ENCODE results near the gene SLC22A3. TPM values are rescaled to one million over a fixed set of nuclear protein-coding genes. Genes with fewer than 3 reads are reported as not detected.

Gene SLC22A3
- total and polyA plus RNA-seq, 2 experiments from 2014 or later, result 34.9 to 40.3 TPM

DNA sequence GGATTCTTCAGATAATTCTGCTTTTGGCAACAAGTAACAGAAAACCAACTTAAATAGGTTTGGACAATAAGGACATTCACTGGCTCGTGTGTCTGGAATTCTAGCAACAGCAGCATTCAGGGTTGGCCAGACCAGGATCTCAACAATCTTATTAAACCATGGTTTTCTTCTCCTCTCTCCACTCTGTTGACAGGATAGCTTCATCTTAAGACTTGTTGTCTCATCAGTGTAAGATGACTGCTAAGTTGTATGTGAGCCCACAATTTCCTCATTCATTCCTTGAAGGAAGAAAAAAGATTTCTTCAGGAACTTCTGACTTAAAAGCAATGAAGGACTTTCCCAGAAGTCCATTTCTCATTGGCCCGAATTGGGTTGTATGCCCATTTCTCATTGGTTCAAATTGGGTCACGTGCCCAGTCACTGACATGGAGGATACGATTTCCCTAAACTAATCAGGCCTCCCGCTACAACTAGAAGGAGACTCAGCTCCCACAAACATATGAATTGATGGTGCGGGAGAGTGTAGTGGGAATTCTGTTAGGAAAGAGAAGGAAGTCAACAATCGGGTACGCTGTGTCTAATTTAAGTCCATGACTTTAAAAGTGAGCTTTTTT is 83.7 kb downstream of the SLC22A3 start:
- Histone ChIP-seq H3K27me3 (no peaks in the 10 kb centered on the region), H3K36me3 (replicated peaks; ENCODE audit: insufficient read depth, low read depth) (no peaks in the 10 kb centered on the region), H3K9me3 (ENCODE audit: low read depth) (no peaks in the 10 kb centered on the region), H3K27ac (peak overlapping the region; percentile 86), H3K4me3 (no peak overlapping the region), H3K4me2 (peak overlapping the region; percentile 32), H2AFZ (no peak overlapping the region), H3K9me2 (replicated peaks; ENCODE audit: insufficient read depth) (no peaks in the 10 kb centered on the region), H4K20me1 (ENCODE audit: insufficient read depth, poor library complexity, severe bottlenecking) (no peaks in the 10 kb centered on the region), H3K4me1 (ENCODE audit: insufficient read depth) (peaks cover 8% of the 10 kb centered on the region), H3K79me2 (no peaks in the 10 kb centered on the region)
- peak; percentile 41 for DNase-seq (ENCODE audit: low spot score)
- TF ChIP-seq EZH2 (IDR thresholded peaks at IDR 0.05; ENCODE audit: borderline replicate concordance) (no peak), EZH2phosphoT487 (IDR thresholded peaks at IDR 0.05; ENCODE audit: low read depth, severe bottlenecking, unreplicated experiment) (no peak)
- TF ChIP-seq, protein P1, sequence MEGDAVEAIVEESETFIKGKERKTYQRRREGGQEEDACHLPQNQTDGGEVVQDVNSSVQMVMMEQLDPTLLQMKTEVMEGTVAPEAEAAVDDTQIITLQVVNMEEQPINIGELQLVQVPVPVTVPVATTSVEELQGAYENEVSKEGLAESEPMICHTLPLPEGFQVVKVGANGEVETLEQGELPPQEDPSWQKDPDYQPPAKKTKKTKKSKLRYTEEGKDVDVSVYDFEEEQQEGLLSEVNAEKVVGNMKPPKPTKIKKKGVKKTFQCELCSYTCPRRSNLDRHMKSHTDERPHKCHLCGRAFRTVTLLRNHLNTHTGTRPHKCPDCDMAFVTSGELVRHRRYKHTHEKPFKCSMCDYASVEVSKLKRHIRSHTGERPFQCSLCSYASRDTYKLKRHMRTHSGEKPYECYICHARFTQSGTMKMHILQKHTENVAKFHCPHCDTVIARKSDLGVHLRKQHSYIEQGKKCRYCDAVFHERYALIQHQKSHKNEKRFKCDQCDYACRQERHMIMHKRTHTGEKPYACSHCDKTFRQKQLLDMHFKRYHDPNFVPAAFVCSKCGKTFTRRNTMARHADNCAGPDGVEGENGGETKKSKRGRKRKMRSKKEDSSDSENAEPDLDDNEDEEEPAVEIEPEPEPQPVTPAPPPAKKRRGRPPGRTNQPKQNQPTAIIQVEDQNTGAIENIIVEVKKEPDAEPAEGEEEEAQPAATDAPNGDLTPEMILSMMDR (IDR thresholded peaks at IDR 0.05; ENCODE audit: poor library complexity), result no peak
- 80% methylated on average over 8 of the region's 8 CpGs for WGBS (ENCODE audit: low lambda C conversion rate, missing lambda C conversion rate)

DNA sequence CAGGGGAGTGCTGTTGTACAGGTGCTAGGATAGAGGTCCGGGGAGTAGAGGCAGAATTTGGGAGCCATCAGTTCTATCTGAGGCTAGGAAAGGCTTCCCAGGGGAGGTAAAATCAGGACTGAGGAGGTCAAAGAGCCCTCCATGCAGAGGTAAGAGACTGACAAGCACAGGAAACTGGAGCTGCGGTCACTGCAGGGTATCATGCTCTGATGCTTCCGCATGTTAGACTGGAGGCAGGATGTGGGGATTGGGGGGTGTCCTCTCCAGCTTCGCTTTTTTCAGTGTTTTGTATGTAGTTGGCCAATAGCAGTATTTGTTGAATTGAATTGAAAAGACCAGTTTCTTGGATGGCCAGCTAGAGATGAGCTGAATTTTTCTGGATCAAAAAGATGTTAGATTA is 87.8 kb downstream of the SLC22A3 start:
- Histone ChIP-seq H3K27me3 (no peaks in the 10 kb centered on the region), H3K36me3 (replicated peaks; ENCODE audit: insufficient read depth, low read depth) (no peaks in the 10 kb centered on the region), H3K9me3 (ENCODE audit: low read depth) (no peaks in the 10 kb centered on the region), H2AFZ (no peak overlapping the region), H3K79me2 (no peaks in the 10 kb centered on the region), H3K4me3 (no peak overlapping the region), H4K20me1 (ENCODE audit: insufficient read depth, poor library complexity, severe bottlenecking) (no peaks in the 10 kb centered on the region), H3K4me1 (ENCODE audit: insufficient read depth) (no peaks in the 10 kb centered on the region), H3K4me2 (no peak overlapping the region), H3K27ac (no peak overlapping the region), H3K9me2 (replicated peaks; ENCODE audit: insufficient read depth) (no peaks in the 10 kb centered on the region)
- 92% methylated on average over 4 of the region's 4 CpGs for WGBS (ENCODE audit: low lambda C conversion rate, missing lambda C conversion rate)
- DNase-seq (ENCODE audit: low spot score), result no peak
- no peak for TF ChIP-seq EZH2phosphoT487 (IDR thresholded peaks at IDR 0.05; ENCODE audit: low read depth, severe bottlenecking, unreplicated experiment)
- TF ChIP-seq, protein P1 (IDR thresholded peaks at IDR 0.05; ENCODE audit: poor library complexity), result no peak
- no peak for TF ChIP-seq EZH2 (IDR thresholded peaks at IDR 0.05; ENCODE audit: borderline replicate concordance)

DNA sequence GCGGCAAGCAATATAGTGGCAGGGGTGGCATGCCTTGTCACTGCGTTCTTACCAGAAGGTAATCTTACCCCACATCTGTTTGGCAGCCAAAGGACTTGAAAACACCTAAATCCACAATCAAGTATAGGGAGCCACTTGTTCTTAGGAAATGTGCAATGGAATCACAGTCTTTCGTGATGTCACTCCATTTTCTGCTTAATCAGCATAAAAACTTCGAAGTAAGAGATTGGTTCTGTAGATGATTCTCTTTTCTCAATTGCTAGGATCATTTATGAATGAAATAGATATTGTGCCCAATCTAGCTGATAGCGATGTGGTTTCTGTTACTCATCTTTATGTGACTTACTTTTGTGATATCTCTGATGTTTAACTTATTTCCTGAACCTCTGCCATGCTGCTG is 89.0 kb downstream of the SLC22A3 start:
- Histone ChIP-seq H3K9me3 (ENCODE audit: low read depth) (no peaks in the 10 kb centered on the region), H3K4me1 (ENCODE audit: insufficient read depth) (no peaks in the 10 kb centered on the region), H3K4me3 (no peak overlapping the region), H3K36me3 (replicated peaks; ENCODE audit: insufficient read depth, low read depth) (no peaks in the 10 kb centered on the region), H3K79me2 (no peaks in the 10 kb centered on the region), H2AFZ (no peak overlapping the region), H3K27ac (no peak overlapping the region), H3K27me3 (no peaks in the 10 kb centered on the region), H3K9me2 (replicated peaks; ENCODE audit: insufficient read depth) (no peaks in the 10 kb centered on the region), H3K4me2 (no peak overlapping the region), H4K20me1 (ENCODE audit: insufficient read depth, poor library complexity, severe bottlenecking) (no peaks in the 10 kb centered on the region)
- 88% methylated on average over 5 of the region's 5 CpGs for WGBS (ENCODE audit: low lambda C conversion rate, missing lambda C conversion rate)
- no peak for DNase-seq (ENCODE audit: low spot score)
- TF ChIP-seq, protein P1 (IDR thresholded peaks at IDR 0.05; ENCODE audit: poor library complexity), result no peak
- TF ChIP-seq EZH2 (IDR thresholded peaks at IDR 0.05; ENCODE audit: borderline replicate concordance) (no peak), EZH2phosphoT487 (IDR thresholded peaks at IDR 0.05; ENCODE audit: low read depth, severe bottlenecking, unreplicated experiment) (no peak)

All from hepatocyte (in vitro differentiated cells).